ENCODE data around the gene FAM241A. TPM values are rescaled to one million over a fixed set of nuclear protein-coding genes. Genes with fewer than 3 reads are reported as not detected.
"Not testable (repeated sequence)": the region's sequence is repeated elsewhere in the genome, so short reads cannot be mapped to it uniquely, and the experiment has no call there.

The FAM241A gene
- 1 to 10 TPM; 1.5 to 2.4 (median 1.7) TPM for polyA plus RNA-seq (ENCODE audit: insufficient read length in 4 of 4)

- peak in 3 of 4 donors; percentile 46 to 57 (median 51) for DNase-seq (ENCODE audit: low read depth in 4 of 4, low spot score in 3 of 4)
Observed at GRCh38 chr4:112145326-112145789, at the start of gene FAM241A. FAM241A (plus strand) TSS chr4:112145454; CDS start chr4:112145581, 127 bp downstream.

- DNase-seq (ENCODE audit: low read depth in 4 of 4, low spot score in 3 of 4), result no peak
Observed at GRCh38 chr4:112098841-112099530, 46.3 kb upstream of the FAM241A start.

DNA sequence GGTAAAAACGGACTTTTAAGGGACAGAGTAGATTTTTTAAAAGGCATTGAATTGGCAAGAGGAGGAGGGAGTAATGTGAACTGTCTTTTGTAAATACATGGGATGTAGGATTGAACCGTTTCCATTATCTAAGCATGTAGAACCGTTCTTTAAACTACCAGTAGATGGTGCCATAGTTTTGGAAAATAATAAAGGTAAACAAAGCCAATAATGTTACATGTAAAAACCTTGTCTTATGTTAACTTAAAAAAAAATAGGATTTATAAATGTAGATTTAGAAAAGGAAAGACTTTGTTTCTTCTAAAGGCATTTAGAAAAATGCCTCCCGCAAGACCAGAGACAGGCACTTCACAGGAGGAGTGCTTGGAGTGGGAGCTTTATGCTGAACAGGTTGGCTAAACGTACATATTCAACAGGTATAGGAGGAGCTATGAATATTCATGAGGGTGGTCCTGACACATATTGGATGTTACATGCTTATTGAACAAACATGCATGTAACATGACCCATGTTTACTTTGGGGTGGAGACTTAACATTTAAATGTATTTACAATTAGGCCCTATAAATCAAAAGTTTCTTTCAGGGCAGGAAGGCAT lies 45.5 kb upstream of the FAM241A start:
- no peak for DNase-seq (ENCODE audit: low read depth in 4 of 4, low spot score in 3 of 4)

DNA sequence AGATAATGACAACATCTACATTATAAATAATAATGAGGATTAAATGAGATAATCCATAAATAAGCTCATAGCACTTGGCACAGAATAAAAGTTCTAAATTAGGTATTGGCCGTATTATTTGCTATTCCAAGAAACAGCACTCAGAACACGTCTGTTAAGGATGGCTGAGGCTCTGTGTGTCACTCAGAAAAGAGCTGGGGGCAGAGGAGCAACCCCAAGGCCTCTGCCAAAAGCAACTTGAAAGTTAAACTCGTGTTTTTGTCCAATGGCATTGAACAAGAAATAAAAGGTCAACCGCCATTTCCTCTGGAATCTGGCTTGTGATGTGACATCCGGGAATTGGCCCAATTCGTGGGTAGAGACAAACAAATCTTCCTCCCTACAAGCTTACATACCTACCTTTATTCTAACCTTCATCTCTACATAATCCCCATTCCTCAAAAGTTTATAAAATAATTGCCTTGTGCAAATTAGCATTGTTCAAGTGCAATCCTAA lies 42.3 kb upstream of the FAM241A start:
- DNase-seq (ENCODE audit: low read depth in 4 of 4, low spot score in 3 of 4), result no peak

- no peak for DNase-seq (ENCODE audit: low read depth in 4 of 4, low spot score in 3 of 4)
Observed at GRCh38 chr4:112105201-112105969, 39.9 kb upstream of the FAM241A start.

DNA sequence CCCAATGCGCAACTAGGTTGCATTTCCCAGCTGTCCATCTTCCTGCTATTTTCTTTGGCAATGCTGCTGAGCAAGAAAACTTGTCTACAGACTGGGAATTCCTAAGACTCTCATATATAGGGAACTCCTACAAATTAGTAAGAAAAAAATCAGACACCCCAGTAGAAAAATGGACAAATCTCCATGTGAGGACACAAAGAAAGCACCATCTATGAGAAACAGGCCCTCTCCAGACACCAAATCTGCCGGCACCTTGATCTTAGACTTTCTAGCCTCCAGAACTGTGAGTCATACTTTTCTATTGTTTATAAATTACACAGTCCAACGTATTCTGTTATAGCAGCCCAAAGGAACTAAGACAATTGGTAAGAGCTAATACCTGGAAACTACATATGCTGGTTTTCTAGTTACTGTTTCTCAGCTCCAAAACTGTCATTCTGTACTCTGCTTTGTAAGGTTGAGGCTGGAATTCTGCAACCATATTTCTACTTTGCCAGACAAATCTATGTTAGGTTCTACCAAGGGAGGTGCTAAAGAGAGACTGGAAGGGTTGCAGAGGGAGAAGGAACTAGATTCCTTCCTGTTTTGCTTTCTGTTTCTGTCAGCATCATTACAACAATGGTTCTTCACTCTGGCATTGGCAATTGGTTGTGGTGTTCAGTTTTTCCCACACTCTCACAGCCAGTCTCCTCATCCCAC lies 35.7 kb upstream of the FAM241A start:
- DNase-seq (ENCODE audit: low read depth in 4 of 4, low spot score in 3 of 4), result no peak

GRCh38 chr4:112110059-112110425 lies 35.2 kb upstream of the FAM241A start:
- no peak for DNase-seq (ENCODE audit: low read depth in 4 of 4, low spot score in 3 of 4)

- no peak for DNase-seq (ENCODE audit: low read depth in 4 of 4, low spot score in 3 of 4)
Observed at GRCh38 chr4:112111306-112111705, 33.9 kb upstream of the FAM241A start.

DNA sequence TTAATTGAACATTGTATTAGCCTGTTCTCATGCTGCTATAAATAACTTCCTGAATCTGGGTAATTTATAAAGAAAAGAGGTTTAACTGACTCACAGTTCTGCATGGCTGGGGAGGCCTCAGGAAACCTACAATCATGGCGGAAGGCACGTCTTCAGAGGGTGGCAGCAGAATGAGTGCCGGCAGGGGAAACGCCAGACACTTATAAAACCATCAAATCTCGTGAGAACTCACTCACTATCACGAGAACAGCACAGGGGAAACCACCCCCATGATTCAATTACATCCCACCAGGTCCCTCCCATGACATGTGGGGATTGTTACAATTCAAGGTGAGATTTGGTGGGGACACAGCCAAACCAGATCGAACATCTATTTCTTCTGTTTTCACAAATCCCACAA lies 33.2 kb upstream of the FAM241A start:
- DNase-seq (ENCODE audit: low read depth in 4 of 4, low spot score in 3 of 4), result not testable (repeated sequence)

DNA sequence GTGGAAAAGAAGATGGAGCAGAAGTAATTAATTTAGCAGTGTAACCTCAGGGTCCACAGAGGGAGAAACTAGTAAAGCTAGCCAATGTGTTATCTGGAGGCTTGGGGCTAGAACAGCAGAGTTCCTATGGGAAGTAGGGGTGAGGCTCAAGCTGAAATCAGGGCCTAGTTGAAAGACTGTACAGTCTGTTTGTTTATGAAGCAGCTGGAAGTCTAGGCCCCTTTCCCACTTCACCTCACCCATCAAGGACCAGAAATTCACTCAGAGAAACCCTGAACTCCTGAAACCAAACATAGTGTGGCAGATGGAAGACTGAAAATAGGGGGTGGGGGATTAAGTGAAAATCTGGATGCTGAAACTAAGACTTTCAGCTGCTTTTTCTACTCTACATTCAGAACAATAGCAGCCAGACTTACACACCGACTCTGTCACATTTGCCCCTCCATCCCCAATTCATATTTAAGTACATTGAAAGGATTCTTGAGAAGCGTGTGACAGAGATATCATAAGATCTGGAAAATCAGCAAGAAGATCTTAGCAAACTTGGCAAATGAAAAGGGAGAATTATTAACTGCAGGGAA lies 32.6 kb upstream of the FAM241A start:
- DNase-seq (ENCODE audit: low read depth in 4 of 4, low spot score in 3 of 4), result no peak

GRCh38 chr4:112113864-112114263 lies 31.4 kb upstream of the FAM241A start:
- DNase-seq (ENCODE audit: low read depth in 4 of 4, low spot score in 3 of 4), result no peak

DNA sequence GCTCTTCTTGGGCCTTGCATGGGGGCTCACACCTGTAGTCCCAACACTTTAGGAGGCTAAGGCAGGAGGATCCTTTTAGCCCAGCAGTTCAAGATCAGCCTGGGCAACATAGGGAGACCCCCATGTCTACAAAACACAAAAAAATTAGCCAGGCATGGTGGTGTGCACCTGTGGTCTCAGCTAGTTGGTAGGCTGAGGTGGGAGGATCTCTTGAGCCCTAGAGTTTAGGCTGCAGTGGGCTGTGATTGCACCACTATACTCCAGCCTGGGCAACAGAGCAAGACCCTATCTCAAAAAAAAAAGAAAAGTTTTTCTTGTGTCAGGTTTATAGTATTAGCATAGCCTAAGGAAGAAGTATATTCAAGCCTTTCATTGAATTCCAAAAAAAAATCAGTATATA lies 30.8 kb upstream of the FAM241A start:
- no peak for DNase-seq (ENCODE audit: low read depth in 4 of 4, low spot score in 3 of 4)

DNA sequence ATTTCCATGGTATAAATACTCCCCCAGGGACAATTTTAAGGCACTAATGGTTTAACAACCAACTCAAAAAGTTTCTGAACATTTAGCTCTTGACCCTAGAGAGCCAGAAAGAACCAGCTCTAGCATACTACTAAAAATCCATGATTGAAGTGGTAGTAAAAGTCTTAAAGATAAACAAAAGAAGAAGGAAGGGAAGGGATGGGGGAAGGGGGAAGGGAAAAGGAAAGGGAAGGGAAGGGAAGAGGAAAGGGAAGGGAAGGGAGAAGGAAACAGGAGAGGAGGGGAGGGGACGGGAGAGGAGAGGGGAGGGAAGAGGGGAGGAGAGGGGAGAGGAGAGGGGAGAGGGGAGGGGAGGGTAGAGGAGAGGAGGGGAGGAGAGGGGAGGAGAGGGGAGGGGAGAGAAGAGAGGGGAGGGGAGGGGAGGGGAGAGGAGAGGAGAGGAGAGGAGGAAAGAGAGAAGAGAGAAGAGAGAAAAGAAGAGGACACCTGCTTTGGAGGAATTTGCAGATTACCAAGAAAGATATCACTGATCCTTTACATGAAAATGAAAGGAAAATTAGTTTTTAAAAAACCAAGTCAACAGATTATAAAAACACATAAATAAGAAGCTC lies 26.4 kb upstream of the FAM241A start:
- no peak for DNase-seq (ENCODE audit: low read depth in 4 of 4, low spot score in 3 of 4)

DNA sequence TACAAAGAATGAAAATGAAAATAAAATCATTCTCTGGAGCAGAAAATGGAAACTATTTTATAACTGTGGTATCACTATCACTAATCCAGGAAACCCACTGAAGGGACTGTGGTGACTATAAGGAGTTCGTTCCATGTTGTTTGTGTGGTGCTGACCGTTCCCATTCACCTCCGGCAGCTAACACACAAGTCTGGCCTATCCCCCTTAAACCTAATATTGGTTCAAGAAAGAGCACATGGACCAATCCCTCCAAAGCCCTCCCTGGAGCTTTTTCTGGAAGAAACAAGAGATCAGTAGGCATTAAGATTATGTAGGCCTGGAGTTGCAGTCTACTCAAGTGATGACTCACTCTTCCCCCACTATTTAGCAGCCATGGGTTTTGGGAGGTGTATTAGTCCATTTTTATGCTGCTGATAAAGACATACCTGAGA lies 25.9 kb upstream of the FAM241A start:
- DNase-seq (ENCODE audit: low read depth in 4 of 4, low spot score in 3 of 4), result no peak

- no peak for DNase-seq (ENCODE audit: low read depth in 4 of 4, low spot score in 3 of 4)
Observed at GRCh38 chr4:112120021-112120420, 25.2 kb upstream of the FAM241A start.

- DNase-seq (ENCODE audit: low read depth in 4 of 4, low spot score in 3 of 4), result no peak
Observed at GRCh38 chr4:112125416-112125815, 19.8 kb upstream of the FAM241A start.

GRCh38 chr4:112127048-112127637 lies 18.1 kb upstream of the FAM241A start:
- no peak for DNase-seq (ENCODE audit: low read depth in 4 of 4, low spot score in 3 of 4)

DNA sequence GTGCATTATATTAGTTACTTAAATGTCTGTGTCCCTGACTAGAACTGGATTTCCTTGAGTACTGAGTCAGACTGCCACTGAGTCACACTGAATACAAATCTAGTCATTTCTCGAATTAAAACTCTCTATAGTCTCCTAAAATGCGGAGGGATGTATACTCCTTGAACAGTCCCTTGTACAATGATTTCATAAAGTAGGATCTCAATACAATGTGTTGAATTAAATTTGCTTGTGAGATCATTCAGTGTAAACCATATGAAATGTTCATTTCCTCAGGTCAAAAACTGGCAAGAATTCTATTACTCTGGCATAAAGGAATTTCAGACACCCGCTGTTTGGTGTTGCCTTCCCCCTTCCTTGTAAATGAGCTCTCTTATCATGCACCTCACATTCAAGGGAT lies 17.5 kb upstream of the FAM241A start:
- DNase-seq (ENCODE audit: low read depth in 4 of 4, low spot score in 3 of 4), result no peak

DNA sequence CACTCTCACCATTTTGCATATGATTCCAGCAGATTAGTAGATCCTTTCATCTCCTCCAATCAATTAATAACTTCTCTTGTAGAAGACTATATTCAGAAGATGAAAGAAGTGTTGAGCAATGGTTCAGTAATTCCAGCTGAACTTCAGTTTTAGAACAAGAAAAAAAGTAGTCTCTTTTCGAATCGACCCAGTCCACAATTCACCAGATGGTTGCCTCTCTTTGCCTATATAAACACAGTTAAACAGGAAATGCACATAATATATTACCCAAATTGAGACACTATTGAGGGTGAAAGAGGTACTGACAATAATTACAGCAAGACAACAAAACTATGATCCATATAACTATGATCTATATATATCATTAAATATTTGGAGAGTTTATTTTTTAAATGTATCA lies 16.8 kb upstream of the FAM241A start:
- DNase-seq (ENCODE audit: low read depth in 4 of 4, low spot score in 3 of 4), result no peak

DNA sequence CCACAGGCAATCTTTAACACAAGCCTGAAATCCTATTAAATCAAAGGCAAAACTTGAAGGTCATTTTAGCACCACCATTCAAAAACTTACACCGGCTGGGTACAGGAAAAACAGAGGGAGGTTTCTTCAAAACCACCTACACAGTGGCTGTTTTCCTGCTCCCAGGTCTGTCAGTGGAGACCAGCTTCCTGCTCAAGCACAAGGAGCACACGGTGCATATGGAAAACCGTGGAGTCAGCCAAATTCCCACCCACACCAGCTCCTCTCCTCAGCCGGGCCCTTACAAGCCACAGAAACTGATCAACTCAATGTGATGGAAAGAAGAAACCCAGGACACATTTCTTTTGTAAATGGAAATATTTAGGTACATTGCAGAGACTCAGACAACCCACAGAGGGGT lies 14.3 kb upstream of the FAM241A start:
- DNase-seq (ENCODE audit: low read depth in 4 of 4, low spot score in 3 of 4), result no peak
